Astrocyte of the spinal cord (primary cell): ENCODE results near the gene ATP9A.

Experiments used
- DNase-seq: peaks from one replicate; pipeline ENCODE4 v3.0.0; 2011; ENCODE audit warnings: low read depth, low spot score
- H3K4me3 ChIP-seq: 2 replicates; pipeline ENCODE4 v1.5.1; 2011; ENCODE audit warnings: low read depth, mild to moderate bottlenecking, low read length, moderate library complexity
- in situ Hi-C: cut with HindIII; loops from 2 replicates; pipeline ENCODE4 v1.10.0; 2017; ENCODE audit warnings: low sequenced_read_pairs
- TF ChIP-seq, protein P1 (sequence below): IDR thresholded peaks from 2 replicates; pipeline ENCODE4 v1.5.1; 2012; ENCODE audit warnings: low read depth, mild to moderate bottlenecking, low read length, inconsistent platforms

ATP9A gene

DNA sequence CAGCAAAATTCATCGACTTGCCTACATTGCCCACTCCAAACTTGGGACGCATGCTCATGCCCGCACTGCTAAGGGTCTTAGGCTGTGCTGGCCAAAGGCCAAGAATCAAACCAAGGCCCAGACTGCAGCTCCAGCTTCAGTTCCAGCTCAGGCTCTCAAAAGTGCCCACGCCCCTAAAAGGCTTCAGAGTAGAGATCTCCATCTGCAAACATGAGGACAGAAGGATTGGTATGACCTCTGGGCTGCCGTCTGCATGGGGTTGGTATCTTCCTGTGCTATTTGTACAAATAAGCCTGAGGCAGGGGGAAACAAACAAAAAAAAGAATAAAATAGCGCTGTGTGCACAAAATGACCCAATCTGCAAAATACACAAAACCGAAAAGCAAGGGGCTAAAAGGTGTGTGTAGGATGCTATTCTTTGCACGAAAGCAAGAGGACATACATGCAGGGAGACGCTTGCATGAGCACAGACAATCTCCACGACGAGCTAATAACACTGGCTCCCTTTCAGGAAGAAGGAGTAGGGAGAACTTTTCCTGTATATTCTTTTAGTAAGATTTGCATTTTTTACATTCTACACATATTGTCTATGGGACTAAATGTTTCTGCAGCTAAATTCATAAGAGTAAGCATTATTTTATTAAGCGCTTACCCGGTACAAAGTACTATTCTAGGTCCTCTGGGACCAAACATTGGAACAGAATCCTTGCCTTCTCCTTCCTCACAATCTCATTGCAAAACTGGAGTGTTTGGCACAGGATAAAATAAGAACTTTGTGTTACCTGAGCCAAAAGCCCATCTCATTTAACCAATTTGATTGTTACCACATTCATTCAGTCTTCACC is 33.1 kb downstream of the ATP9A start:
- TF ChIP-seq, protein P1, sequence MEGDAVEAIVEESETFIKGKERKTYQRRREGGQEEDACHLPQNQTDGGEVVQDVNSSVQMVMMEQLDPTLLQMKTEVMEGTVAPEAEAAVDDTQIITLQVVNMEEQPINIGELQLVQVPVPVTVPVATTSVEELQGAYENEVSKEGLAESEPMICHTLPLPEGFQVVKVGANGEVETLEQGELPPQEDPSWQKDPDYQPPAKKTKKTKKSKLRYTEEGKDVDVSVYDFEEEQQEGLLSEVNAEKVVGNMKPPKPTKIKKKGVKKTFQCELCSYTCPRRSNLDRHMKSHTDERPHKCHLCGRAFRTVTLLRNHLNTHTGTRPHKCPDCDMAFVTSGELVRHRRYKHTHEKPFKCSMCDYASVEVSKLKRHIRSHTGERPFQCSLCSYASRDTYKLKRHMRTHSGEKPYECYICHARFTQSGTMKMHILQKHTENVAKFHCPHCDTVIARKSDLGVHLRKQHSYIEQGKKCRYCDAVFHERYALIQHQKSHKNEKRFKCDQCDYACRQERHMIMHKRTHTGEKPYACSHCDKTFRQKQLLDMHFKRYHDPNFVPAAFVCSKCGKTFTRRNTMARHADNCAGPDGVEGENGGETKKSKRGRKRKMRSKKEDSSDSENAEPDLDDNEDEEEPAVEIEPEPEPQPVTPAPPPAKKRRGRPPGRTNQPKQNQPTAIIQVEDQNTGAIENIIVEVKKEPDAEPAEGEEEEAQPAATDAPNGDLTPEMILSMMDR, result no peak
- no peak overlapping the region for H3K4me3 ChIP-seq
- in situ Hi-C loops, result no loop called here
- no peak for DNase-seq

DNA sequence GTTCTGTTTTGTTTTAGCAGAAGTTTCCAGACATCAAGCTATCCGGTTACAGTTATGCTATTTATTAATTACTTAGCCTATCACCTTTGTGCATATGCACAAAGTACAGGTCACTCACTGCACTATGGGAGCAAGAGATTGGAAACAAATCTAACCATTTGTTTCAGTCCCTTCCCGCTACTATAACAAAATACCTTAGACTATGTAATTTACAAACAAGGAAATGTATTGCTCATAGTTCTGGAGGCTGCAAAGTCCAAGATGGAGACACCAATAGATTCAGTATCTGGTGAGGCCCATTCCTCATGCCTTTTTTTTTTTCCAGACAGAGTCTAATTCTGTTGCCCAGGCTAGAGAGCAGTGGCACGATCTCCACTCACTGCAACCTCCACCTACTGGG is 35.1 kb downstream of the ATP9A start:
- no peak overlapping the region for H3K4me3 ChIP-seq
- no peak for DNase-seq
- TF ChIP-seq, protein P1, result no peak
- in situ Hi-C loops, result no loop called here

DNA sequence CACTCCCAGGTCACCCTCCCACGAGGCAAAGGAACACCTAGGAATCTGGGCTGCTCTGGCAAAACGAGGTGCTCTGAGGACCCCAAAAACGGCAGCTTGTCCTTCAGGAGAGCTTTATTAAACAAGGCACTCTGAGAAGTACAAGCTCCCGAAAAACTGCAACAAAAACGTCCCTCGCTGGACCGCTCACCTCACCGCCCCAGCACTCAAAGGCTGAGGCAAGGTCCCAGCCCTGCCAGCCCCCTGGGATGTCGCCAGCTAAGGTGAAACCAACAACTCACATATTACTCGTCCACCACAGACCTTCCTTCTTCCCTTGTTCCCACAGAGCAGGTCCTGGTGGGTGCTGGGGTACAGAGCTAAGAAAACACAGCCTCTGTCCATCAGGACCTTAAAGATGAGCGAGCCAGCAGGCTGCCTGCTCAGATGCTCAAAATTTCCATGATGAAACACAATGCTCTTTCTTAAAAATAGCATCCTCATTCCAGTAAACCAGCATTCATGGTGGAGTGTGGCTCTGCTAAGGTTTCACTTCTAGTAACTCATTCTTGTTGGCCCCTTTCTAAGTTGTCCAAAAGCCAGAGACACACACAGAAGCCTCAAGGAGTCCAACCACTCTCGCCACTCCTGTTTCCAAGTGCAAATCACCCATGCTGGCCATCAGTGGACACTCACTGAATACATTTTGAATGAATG is 35.9 kb downstream of the ATP9A start:
- DNase-seq, result peak; percentile 68
- no peak overlapping the region for H3K4me3 ChIP-seq
- TF ChIP-seq, protein P1, result no peak
- in situ Hi-C loops, result no loop called here

DNA sequence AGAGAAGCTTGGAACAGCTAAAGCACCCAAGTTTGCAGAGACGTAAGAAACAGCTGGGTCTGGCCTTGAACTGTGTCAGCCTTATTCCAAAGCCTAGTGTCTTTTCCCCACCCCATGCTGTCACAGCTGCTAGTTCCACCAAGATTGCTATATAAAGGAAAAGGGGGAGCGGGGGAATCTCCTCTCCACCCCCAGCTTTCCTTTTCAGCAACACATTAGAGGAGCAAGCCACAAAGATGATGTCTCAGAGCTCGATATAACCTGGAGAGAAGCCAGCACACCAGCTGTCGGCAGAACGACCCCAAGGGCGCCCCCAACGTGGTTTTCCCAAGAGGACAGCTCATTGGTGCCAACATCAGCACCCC is 36.5 kb downstream of the ATP9A start:
- DNase-seq, result peak; percentile 40
- in situ Hi-C loops, result no loop called here
- no peak overlapping the region for H3K4me3 ChIP-seq
- TF ChIP-seq, protein P1, result no peak

DNA sequence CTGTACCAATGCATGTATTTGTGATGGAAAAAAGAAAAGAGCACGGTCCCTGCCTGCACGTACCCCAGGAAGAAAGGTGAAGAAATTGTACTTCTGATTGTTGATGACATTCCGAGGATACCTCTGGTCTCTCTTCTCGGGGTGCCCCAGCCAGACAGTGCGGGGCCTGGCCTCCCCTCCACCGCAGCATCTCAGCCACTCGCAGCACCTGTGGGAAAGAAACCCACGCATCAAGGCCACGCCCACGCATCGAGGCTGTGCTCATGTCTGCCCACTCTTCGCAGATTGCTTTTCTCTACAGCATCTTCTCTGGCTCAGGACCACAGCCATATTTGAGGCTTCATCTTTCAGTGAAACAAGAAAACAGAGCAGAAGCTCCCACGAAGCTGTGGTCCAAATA is 38.4 kb downstream of the ATP9A start:
- TF ChIP-seq, protein P1, result no peak
- no peak overlapping the region for H3K4me3 ChIP-seq
- in situ Hi-C loops, result no loop called here
- no peak for DNase-seq

DNA sequence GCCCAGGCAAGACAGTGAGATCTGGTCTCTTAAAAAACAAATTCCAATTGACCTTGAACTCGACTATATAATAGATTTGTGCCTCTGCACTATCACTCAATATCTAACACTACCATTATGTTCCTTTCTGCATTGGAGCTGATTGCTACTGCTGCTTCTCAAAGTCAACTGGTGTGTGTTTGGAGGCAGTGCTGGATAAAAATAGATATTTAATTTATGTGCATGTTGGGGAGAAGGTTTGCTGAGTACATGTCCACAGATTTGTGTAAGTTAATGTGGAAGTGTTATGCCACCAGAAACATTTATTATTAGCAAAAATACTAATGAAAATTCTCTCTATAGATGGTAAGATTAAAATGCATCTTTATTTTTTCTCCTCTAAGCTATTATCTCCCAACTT is 39.5 kb downstream of the ATP9A start:
- no peak for DNase-seq
- no peak overlapping the region for H3K4me3 ChIP-seq
- TF ChIP-seq, protein P1, result no peak
- in situ Hi-C loops, result no loop called here
